GM19324 (cell line): ENCODE measurements around the gene SLC39A13.

Source experiments
- ATAC-seq: cut with Tn5 transposase; IDR thresholded peaks from one replicate; pipeline ENCODE4 v1.9.1; 2021; ENCODE audit warnings: mild to moderate bottlenecking, moderate library complexity; ENCODE audit not compliant: unreplicated experiment, low FRiP score

The SLC39A13 gene

DNA sequence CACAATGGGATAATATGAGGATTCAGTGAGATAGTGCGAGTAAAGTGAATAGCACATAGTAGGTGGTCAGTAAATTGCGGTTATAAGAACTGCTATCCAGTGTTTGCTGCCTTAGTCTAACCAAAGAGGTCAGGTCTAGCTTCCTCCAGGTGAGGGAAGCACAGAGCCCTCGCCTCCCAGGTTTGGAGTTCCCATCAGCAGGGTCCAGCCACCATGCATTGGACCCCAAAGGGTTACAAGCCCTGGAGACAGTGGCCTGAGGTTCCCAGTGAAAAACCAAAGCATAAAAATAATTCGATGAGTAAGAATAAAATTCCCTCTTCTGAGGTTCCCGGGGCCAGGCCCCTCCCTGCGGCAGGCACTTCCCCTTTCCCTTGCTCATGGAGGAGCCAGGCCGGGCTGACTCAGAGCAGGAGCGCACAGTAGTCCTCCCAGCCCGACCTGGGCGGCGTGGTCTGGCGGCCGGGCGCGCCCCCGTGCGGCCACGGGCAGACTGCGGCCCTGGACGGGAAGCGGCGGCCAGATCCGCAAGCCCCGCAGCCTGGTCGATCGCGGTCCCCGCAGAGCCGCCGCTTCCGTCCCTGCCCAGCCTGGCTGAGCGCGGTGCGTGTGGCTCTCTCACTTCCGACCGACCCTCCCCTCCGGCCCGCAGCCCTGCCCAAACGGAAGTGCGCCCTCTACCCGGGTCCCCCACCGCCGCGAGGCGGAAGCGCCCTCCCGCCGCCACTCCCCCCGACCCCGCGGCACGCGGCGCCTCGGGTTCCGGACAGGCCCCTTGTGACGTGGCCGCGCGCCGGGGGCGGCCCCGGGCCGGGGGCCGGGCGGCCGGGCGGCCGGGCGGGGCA lies at the start of gene SLC39A13:
TSS of gene SLC39A13 (plus strand) at position 845 of the 845 bp plus-strand sequence. CDS start 1,505 bp downstream, outside the sequence.
- peak; percentile 93 for ATAC-seq

DNA sequence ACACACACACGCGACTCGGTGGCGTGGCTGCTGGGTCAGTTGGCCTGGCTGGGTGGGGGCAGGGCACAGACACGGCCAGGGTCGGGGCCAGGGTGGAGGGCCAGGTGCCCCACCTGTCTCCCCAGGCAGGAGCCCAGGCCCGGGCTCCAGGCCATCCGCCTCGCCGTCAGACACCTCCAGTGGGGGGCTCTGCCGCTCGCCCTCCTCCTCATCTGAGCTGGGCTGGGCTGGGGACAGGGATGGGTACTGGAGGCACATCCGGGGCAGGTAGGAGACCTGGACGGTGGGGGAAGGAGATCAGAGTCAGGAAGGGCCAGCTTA lies 49.7 kb upstream of the SLC39A13 start:
- no peak for ATAC-seq

- ATAC-seq, result no peak
Measured at GRCh38 chr11:47359162-47359561, 49.2 kb upstream of the SLC39A13 start.

DNA sequence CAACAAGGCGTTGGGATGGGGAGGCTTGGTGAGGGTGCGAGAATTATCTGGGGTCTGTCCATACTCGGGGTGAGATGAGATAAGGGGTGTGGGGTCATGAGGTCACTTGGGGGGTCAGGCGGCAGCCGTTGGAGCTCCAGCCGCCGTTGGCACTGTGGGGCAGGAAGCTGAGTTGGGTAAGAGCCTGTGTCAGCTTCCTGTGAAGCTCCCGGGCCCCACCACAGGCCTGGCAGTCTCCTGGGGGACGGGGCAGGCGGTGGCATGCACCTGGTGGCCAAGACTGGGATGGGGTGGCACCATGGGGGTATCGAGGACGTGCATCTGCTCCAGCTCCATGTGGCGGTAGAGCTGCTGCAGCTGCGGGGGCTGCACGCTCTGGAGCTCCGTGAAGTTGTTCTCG lies 48.8 kb upstream of the SLC39A13 start:
- no peak for ATAC-seq

- ATAC-seq, result no peak
Measured at GRCh38 chr11:47360341-47360740, 48.0 kb upstream of the SLC39A13 start.

DNA sequence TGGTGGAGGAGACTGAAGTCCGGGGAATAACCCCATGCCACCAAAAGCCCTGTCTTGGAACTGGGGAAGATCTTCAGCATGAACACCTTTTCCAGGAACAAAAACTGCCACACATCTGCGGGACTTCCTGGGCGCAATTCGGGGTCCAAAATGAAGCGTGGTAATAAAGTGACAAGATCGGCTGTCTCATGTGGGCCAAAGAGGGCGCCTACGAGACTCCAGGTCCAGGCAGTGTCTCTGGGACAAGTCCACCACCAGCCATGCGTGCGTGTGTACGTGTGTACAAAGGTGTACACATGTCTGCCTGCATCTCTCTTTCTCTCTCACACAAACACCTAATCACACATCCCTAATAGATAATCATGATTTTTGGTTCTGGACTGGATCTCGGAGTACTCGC lies 47.0 kb upstream of the SLC39A13 start:
- no peak for ATAC-seq

DNA sequence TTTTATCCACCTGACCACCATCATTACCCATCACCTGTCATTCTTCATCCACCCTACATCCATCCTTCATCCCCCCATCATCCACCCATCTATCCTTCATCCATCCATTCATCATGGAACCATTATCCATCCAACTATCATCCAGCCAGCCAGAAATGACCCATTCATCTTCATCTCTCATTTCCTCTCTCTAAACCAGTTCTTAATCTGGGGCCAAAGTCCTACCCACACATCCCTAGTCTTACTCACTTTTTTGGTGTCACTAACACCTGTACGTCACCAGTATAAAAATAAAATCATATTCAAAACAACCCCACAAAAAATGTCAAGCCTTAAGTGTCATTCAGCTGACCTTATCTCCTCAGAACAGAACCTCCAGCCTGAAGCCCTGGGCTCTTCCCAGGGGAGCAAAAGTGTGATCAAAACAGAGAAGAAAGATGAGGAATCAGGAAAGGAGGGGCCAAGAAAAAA lies 42.3 kb upstream of the SLC39A13 start:
- no peak for ATAC-seq

DNA sequence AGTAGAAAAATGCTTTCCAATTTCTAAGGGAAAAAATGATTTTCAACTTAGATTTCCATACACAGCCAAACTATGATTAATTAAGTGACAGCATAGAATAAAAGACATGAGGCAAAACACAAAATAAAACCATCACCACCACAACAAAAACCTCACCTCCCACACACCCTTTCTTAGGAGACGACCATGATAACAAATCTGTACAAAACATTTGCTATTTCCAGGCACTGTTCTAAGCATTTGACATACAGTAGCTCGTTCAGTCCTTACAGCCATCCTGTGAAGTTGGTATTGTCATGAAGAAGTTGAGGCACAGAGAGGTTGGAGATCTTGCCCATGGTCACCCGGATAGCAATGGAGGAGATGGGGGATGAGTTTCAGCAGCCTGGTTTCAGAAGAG lies 38.7 kb upstream of the SLC39A13 start:
- no peak for ATAC-seq

- ATAC-seq, result no peak
Measured at GRCh38 chr11:47372422-47372821, 36.0 kb upstream of the SLC39A13 start.

DNA sequence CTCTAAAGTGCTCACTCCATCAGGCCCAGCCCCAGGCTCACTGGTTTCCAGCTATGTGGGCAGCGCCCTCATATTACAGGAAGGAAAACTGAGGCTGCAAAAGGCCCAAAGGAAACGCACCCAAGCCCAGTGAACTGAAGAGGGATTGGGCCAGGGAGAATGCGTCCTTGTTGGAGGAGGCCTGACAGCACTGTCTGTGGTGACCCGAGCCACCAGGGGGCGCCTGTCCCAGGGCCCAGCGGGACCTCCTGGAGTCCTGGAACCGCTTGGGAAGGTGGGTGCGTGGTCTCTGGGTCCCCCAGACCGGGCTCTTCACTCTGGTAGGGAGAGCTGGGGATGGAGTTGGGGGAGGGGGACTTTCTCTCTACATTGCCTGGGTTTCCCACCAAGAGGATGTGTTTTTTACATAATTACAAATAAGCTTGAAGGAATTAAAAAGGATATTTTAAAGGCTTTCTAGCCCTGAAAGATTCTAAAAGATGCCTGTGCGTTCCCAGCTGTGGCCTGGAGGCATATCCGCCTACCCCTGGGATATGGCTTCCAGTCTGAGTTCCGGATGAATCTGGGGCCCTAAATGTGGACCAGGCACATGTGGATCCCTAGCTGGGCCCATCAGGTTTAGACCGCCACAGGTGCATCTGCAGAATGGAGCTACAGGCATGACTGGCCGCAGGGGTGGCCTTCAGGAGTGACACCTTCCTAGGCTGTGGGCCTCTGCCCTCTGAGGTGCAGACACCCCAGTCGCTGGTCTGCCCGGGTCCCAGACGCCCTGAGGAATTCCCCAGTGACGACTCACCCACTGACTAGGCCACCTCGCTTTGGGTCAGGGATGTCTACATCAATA lies 34.3 kb upstream of the SLC39A13 start:
- ATAC-seq, result no peak

DNA sequence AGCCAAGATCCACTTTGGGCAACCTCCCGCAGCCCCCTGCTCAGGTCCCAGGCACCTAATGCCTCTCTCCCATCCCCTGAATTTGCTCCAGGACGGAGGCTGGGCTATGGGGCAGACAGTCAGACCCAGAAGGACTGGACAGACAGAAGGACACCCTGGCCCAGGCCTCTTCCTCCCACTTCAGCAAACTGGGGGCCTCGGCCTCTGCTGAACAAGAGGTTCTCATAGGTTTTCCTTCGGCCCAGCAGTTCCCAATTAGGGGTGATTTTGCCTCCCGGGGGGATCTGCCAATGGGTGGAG lies 33.7 kb upstream of the SLC39A13 start:
- no peak for ATAC-seq

DNA sequence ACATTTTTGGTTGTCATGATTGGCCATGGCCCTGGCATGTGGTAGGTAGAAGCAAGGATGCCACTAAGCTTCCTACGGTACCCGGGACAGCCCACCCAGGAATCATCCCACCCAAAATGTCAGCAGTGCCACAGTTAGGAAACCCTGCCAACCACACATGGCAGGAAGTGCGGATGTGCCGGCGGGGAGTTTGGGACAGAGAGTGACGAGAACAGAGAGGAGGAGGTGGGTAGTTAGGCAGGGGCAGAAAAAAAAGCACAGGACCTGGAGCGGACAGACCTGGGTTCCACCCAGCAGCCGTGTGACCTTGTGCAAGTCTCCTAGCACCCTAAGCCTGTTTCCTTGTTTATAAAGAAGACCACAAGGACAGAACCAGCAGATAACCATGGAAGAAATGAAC lies 33.4 kb upstream of the SLC39A13 start:
- ATAC-seq, result no peak

- no peak for ATAC-seq
Measured at GRCh38 chr11:47375546-47376085, 32.8 kb upstream of the SLC39A13 start.

GRCh38 chr11:47376107-47376524 lies 32.3 kb upstream of the SLC39A13 start:
- no peak for ATAC-seq

- no peak for ATAC-seq
Measured at GRCh38 chr11:47376525-47377371, 31.6 kb upstream of the SLC39A13 start.

DNA sequence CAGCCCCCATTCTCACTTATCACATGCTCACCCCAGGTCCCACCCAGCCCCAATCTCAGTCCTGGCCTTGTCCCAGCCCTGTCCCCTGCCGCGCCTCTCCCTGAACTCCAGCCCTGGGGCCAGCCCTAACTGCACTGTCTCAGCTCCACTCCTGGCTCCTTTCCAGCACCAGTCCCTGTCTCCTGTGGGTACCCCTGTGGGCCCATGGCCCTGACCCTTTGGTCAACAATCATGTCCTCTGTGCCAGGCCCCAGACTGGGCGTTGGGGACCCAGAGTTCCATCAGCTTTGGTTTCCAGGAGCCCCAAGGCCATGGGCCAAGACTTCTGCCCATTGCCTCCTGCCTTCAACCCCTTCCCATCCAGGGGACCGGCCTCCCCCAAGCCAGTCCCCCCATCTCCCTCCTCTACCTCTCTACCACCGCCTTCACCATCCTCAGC lies 30.8 kb upstream of the SLC39A13 start:
- no peak for ATAC-seq

DNA sequence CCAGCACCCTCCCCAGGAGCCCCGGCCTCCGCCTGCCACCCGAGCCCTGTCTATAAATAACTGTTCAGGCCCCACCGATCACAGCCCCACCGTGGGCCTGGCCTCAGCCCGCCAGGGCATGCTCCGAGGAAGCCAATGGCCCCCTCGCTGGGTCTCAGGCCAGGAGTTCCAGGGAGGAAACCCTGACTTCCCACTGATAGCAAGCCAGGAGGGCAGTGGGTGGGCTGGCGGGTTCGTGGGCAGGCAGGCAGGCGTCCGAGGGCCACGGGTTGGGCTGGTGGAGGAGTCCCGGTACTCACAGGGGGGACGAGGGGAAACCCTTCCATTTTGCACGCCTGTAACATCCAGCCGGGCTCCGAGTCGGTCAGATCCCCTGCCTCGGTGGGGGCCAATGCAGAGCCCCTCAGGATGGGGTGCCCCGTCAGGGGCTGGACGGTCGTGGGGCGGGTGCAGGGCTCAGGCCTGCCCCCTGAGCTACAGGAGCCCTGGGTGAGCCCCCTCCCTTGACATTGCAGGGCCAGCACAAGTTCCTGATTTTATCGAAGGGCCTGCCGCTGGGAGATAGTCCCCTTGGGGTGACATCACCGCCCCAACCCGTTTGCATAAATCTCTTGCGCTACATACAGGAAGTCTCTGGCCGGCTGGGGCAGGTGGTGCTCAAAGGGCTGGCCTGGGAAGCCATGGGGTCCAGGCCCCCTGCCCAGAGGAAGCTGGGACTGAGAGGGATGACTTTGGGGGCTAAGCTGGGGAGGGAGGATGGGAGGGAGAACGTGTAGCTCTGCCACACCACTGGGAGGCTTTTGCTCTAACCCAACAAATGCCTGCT lies 30.2 kb upstream of the SLC39A13 start, which contains the start of gene SPI1:
TSS of gene SPI1 (minus strand) at position 538 of the 826 bp plus-strand sequence. CDS start at position 344, 194 bp downstream.
- peak; percentile 87 for ATAC-seq

DNA sequence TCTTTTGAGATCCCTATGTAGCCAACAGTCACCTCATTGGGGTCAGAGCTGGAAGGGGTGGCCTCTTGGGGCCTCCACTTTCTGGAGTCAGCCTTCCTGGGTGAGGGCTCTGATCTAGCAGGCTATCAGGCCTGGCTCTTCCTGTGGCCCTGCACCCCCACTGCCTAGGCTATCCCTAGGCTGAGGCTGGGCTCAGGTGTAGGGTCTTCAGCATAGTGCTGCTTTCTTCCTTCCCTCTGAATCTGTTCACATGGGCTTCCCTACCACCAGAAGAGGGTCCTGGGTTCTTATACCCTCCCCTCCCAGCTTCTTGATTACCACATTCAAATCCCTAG lies 29.6 kb upstream of the SLC39A13 start:
- peak; percentile 1 for ATAC-seq

- no peak for ATAC-seq
Measured at GRCh38 chr11:47379317-47379716, 29.1 kb upstream of the SLC39A13 start.

DNA sequence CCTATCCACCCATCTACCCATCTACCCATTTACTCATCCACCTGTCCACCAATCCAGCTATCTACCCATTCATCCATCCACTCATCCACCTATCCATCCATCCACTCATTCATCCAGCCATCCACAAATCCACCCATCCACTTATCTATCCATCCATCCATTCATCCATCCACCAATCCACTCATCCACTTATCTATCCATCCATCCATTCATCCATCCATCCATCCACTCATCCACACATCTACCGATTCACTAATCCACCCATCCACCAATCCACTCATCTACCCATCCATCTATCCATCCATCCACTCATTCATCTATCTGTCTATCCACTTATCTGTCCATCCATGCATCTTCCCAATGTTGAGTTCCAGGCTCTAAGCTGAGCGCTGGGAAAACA lies 28.3 kb upstream of the SLC39A13 start:
- ATAC-seq, result no peak
